HUES6 (cell line): ENCODE measurements around the gene BTRC.

Experiments
- H3K27ac ChIP-seq: 2 replicates; pipeline ENCODE4 v1.7.0; 2013; ENCODE audit warnings: low read depth, mild to moderate bottlenecking, low read length, inconsistent platforms
- H3K27me3 ChIP-seq: 2 replicates; pipeline ENCODE4 v1.6.1; 2013; ENCODE audit warnings: low read length; ENCODE audit not compliant: control insufficient read depth, insufficient read depth
- H3K36me3 ChIP-seq: 2 replicates; pipeline ENCODE4 v1.6.1; 2013; ENCODE audit warnings: low read length; ENCODE audit not compliant: control insufficient read depth, insufficient read depth
- H3K4me1 ChIP-seq: 2 replicates; pipeline ENCODE4 v1.6.1; 2013; ENCODE audit warnings: low read length; ENCODE audit not compliant: control insufficient read depth, insufficient read depth
- H3K4me3 ChIP-seq: 2 replicates; pipeline ENCODE4 v1.5.1; 2013; ENCODE audit warnings: low read depth, low read length
- H3K9ac ChIP-seq: one replicate; pipeline ENCODE4 v1.6.1; 2013; ENCODE audit warnings: mild to moderate bottlenecking, low read length
- H3K9me3 ChIP-seq: 2 replicates; pipeline ENCODE4 v1.6.1; 2013; ENCODE audit warnings: low read depth, low read length; ENCODE audit not compliant: control insufficient read depth, insufficient read depth

Gene BTRC

GRCh38 chr10:101446071-101446470, 92.1 kb downstream of the BTRC start:
- H3K9me3 ChIP-seq = no peaks in the 10 kb centered on the region
- no peak overlapping the region for H3K9ac ChIP-seq
- no peak overlapping the region for H3K4me3 ChIP-seq
- H3K27ac ChIP-seq = no peak overlapping the region
- H3K36me3 ChIP-seq = no peaks in the 10 kb centered on the region
- H3K4me1 ChIP-seq = peaks cover 5% of the 10 kb centered on the region; the same call in 1 of the 2 replicates
- no peaks in the 10 kb centered on the region for H3K27me3 ChIP-seq

- Histone ChIP-seq H3K27ac (no peak overlapping the region), H3K9ac (no peak overlapping the region), H3K36me3 (no peaks in the 10 kb centered on the region), H3K4me3 (no peak overlapping the region), H3K4me1 (peaks cover 3% of the 10 kb centered on the region; the same call in 1 of the 2 replicates), H3K9me3 (no peaks in the 10 kb centered on the region), H3K27me3 (no peaks in the 10 kb centered on the region)
These were observed 93.0 kb downstream of the BTRC start for GRCh38 chr10:101446947-101447346.

GRCh38 chr10:101447477-101447876, 93.5 kb downstream of the BTRC start:
- no peaks in the 10 kb centered on the region for H3K36me3 ChIP-seq
- no peak overlapping the region for H3K27ac ChIP-seq
- H3K9me3 ChIP-seq = no peaks in the 10 kb centered on the region
- H3K9ac ChIP-seq = no peak overlapping the region
- H3K4me3 ChIP-seq = no peak overlapping the region
- no peaks in the 10 kb centered on the region for H3K27me3 ChIP-seq
- peaks cover 2% of the 10 kb centered on the region; the same call in 1 of the 2 replicates for H3K4me1 ChIP-seq

GRCh38 chr10:101450277-101451080, 96.5 kb downstream of the BTRC start:
- H3K27ac ChIP-seq = no peak overlapping the region
- H3K9ac ChIP-seq = no peak overlapping the region
- H3K9me3 ChIP-seq = no peaks in the 10 kb centered on the region
- H3K4me1 ChIP-seq = peaks cover 2% of the 10 kb centered on the region; the same call in 1 of the 2 replicates
- H3K27me3 ChIP-seq = no peaks in the 10 kb centered on the region
- H3K4me3 ChIP-seq = no peak overlapping the region
- H3K36me3 ChIP-seq = no peaks in the 10 kb centered on the region

- Histone ChIP-seq H3K36me3 (no peaks in the 10 kb centered on the region), H3K27me3 (no peaks in the 10 kb centered on the region), H3K9me3 (no peaks in the 10 kb centered on the region), H3K9ac (no peak overlapping the region), H3K4me3 (no peak overlapping the region), H3K4me1 (no peaks in the 10 kb centered on the region; the same call in 1 of the 2 replicates), H3K27ac (no peak overlapping the region)
These were observed 97.3 kb downstream of the BTRC start for GRCh38 chr10:101451261-101451660.

- Histone ChIP-seq H3K9ac (no peak overlapping the region), H3K9me3 (no peaks in the 10 kb centered on the region), H3K36me3 (no peaks in the 10 kb centered on the region), H3K27ac (no peak overlapping the region), H3K4me3 (no peak overlapping the region), H3K4me1 (no peaks in the 10 kb centered on the region; the same call in 1 of the 2 replicates), H3K27me3 (no peaks in the 10 kb centered on the region)
These were observed 97.7 kb downstream of the BTRC start for GRCh38 chr10:101451667-101452069.

GRCh38 chr10:101452176-101452575, 98.2 kb downstream of the BTRC start:
- Histone ChIP-seq H3K27me3 (no peaks in the 10 kb centered on the region), H3K27ac (no peak overlapping the region), H3K4me1 (no peaks in the 10 kb centered on the region; the same call in 1 of the 2 replicates), H3K4me3 (no peak overlapping the region), H3K9ac (no peak overlapping the region), H3K9me3 (no peaks in the 10 kb centered on the region), H3K36me3 (no peaks in the 10 kb centered on the region)

GRCh38 chr10:101452593-101452992, 98.6 kb downstream of the BTRC start:
- H3K4me3 ChIP-seq = no peak overlapping the region
- H3K27ac ChIP-seq = no peak overlapping the region
- H3K36me3 ChIP-seq = no peaks in the 10 kb centered on the region
- no peaks in the 10 kb centered on the region for H3K27me3 ChIP-seq
- no peak overlapping the region for H3K9ac ChIP-seq
- no peaks in the 10 kb centered on the region for H3K9me3 ChIP-seq
- no peaks in the 10 kb centered on the region; the same call in 1 of the 2 replicates for H3K4me1 ChIP-seq

GRCh38 chr10:101453318-101453717, 99.4 kb downstream of the BTRC start:
- H3K4me3 ChIP-seq = no peak overlapping the region
- H3K4me1 ChIP-seq = no peaks in the 10 kb centered on the region; the same call in 1 of the 2 replicates
- H3K36me3 ChIP-seq = no peaks in the 10 kb centered on the region

GRCh38 chr10:101453791-101454718, 100.1 kb downstream of the BTRC start:
- no peaks in the 10 kb centered on the region for H3K36me3 ChIP-seq
- no peaks in the 10 kb centered on the region; the same call in 1 of the 2 replicates for H3K4me1 ChIP-seq
- no peak overlapping the region for H3K4me3 ChIP-seq
- H3K27ac ChIP-seq = no peak overlapping the region
- no peak overlapping the region for H3K9ac ChIP-seq
- no peaks in the 10 kb centered on the region for H3K9me3 ChIP-seq
- H3K27me3 ChIP-seq = no peaks in the 10 kb centered on the region

More at GRCh38 chr10:101453318-101453717, 99.4 kb downstream of the BTRC start:
- no peaks in the 10 kb centered on the region for H3K9me3 ChIP-seq
- H3K27me3 ChIP-seq = no peaks in the 10 kb centered on the region
- H3K27ac ChIP-seq = no peak overlapping the region
- H3K9ac ChIP-seq = no peak overlapping the region

- no peak overlapping the region for H3K9ac ChIP-seq
- H3K9me3 ChIP-seq = no peaks in the 10 kb centered on the region
- H3K36me3 ChIP-seq = no peaks in the 10 kb centered on the region
- no peaks in the 10 kb centered on the region for H3K27me3 ChIP-seq
- no peaks in the 10 kb centered on the region; the same call in 1 of the 2 replicates for H3K4me1 ChIP-seq
- H3K27ac ChIP-seq = no peak overlapping the region
- no peak overlapping the region for H3K4me3 ChIP-seq
These were observed 104.9 kb downstream of the BTRC start for GRCh38 chr10:101458869-101459268.
